ENCODE data around the gene TFAP2C.

- no peak for TF ChIP-seq CTCF (IDR thresholded peaks at IDR 0.05)
- TF ChIP-seq POLR2A (IDR thresholded peaks at IDR 0.05), result no peak
- no peak for TF ChIP-seq EP300 (IDR thresholded peaks at IDR 0.05)
Observed at GRCh38 chr20:56665806-56666205, 36.7 kb downstream of the TFAP2C start.
